AG10803 (cell line): Measurements from ENCODE around the gene SLC26A1.

Experiments
- DNase-seq: peaks from one replicate; pipeline ENCODE4 v3.0.0; 2010; ENCODE audit warnings: low read depth
- H3K4me3 ChIP-seq: 2 replicates; pipeline ENCODE4 v1.5.1; 2011; ENCODE audit warnings: mild to moderate bottlenecking, low read length, control low read depth
- CTCF ChIP-seq: conservative IDR thresholded peaks from 2 replicates; pipeline ENCODE4 v1.5.1; 2011; ENCODE audit warnings: mild to moderate bottlenecking, low read length, control low read depth, inconsistent platforms

SLC26A1 gene

GRCh38 chr4:1027915-1028238, 34.7 kb upstream of the SLC26A1 start:
- no peak overlapping the region for H3K4me3 ChIP-seq
- no peak for DNase-seq
- TF ChIP-seq CTCF, result no peak

GRCh38 chr4:1027219-1027914, 34.2 kb upstream of the SLC26A1 start:
- TF ChIP-seq CTCF, result no peak
- H3K4me3 ChIP-seq, result no peak overlapping the region
- no peak for DNase-seq

- TF ChIP-seq CTCF, result no peak
- DNase-seq, result no peak
- no peak overlapping the region for H3K4me3 ChIP-seq
These were observed 32.9 kb upstream of the SLC26A1 start for GRCh38 chr4:1026115-1026514.

GRCh38 chr4:1024882-1025545, 31.8 kb upstream of the SLC26A1 start:
- no peak for DNase-seq
- H3K4me3 ChIP-seq, result no peak overlapping the region
- TF ChIP-seq CTCF, result no peak

- no peak overlapping the region for H3K4me3 ChIP-seq
- TF ChIP-seq CTCF, result no peak
These were observed 30.9 kb upstream of the SLC26A1 start for GRCh38 chr4:1023895-1024740.

GRCh38 chr4:1023075-1023640, 30.0 kb upstream of the SLC26A1 start:
- no peak for DNase-seq
- no peak overlapping the region for H3K4me3 ChIP-seq
- TF ChIP-seq CTCF, result no peak

More at GRCh38 chr4:1023895-1024740, 30.9 kb upstream of the SLC26A1 start:
- DNase-seq, result no peak
